ENCODE measurements around the gene PLP1.

DNA sequence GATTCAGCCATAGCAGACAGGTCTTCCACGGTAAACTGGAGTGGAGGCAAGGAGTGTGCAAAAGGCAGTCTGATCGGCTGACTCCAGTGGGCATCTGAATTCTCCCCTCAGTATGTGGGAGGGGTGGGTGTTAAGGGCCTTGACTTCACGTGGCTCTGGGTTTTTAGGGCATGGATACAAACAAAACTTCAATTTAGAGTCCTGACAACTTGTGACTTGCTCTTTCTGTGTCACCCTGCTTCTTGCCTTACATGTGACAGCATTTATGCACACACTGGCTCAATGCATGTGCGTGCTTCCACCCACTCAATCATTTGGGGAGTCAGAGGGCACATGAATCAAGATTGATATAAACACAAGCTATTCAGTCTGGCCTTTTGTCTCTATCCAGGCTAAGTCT lies 17.5 kb downstream of the PLP1 start:
- TF ChIP-seq TEAD4 (IDR thresholded peaks at IDR 0.05; ENCODE audit: borderline replicate concordance, insufficient read depth) (no peak), RAD21 (IDR thresholded peaks at IDR 0.05; ENCODE audit: low read length) (no peak), CTCF (IDR thresholded peaks at IDR 0.05) (no peak), REST (IDR thresholded peaks at IDR 0.05; ENCODE audit: low read depth, low read length) (no peak), MEF2A (IDR thresholded peaks at IDR 0.05; ENCODE audit: borderline replicate concordance, low read depth) (no peak), POLR2AphosphoS5 (IDR thresholded peaks at IDR 0.05; ENCODE audit: low read depth, low read length) (no peak), NFIC (IDR thresholded peaks at IDR 0.05; ENCODE audit: borderline replicate concordance) (no peak), FOXM1 (IDR thresholded peaks at IDR 0.05; ENCODE audit: low read depth) (no peak), TAF1 (IDR thresholded peaks at IDR 0.05; ENCODE audit: borderline replicate concordance, low read depth, low read length) (no peak), SIN3A (IDR thresholded peaks at IDR 0.05; ENCODE audit: borderline replicate concordance, low read depth, low read length) (no peak), EZH2phosphoT487 (IDR thresholded peaks at IDR 0.05; ENCODE audit: borderline replicate concordance, low read depth) (no peak)
